H1 (cell line): ENCODE measurements around the gene KCNQ2. TPM values are rescaled to one million over a fixed set of nuclear protein-coding genes. Genes with fewer than 3 reads are reported as not detected.

Experiments
- CTCF ChIA-PET: fragments of 300-600 bp; sonication (Branson Sonifier 250); formaldehyde crosslinking; loops from one replicate; lab custom pipeline; 2021; ENCODE audit not compliant: partially characterized antibody; lab: Charles Lee
- POLR2A ChIA-PET: fragments of 300-600 bp; sonication (Branson Sonifier 250); formaldehyde crosslinking; loops from one replicate; lab custom pipeline; 2021; ENCODE audit warnings: inconsistent platforms; ENCODE audit not compliant: partially characterized antibody; lab: Charles Lee
- DNase-seq, 2 experiments: peaks; one replicate each; pipeline versions ENCODE4 v3.0.0 to v3.0.0-alpha.2; 2010 to 2022; ENCODE audit warnings: low spot score in 2 of 2, low read depth in 1 of 2, mixed read lengths in 1 of 2
- FAIRE-seq: peaks from 2 replicates; lab custom pipeline; 2011; peaks lifted over from hg19 to GRCh38; lab: Jason Lieb, UNC
- H2AFZ ChIP-seq: 2 replicates; pipeline ENCODE4 v1.8.1; 2012; ENCODE audit warnings: low read length, inconsistent platforms
- H2AK5ac ChIP-seq: 2 replicates; pipeline ENCODE4 v1.6.1; 2013; ENCODE audit warnings: low read depth, low read length
- H2BK120ac ChIP-seq: replicated peaks from 2 replicates; pipeline ENCODE3; 2013; ENCODE audit warnings: low read depth, low read length, inconsistent platforms
- H2BK12ac ChIP-seq: 2 replicates; pipeline ENCODE4 v1.6.1; 2013; ENCODE audit warnings: low read depth, low read length
- H2BK15ac ChIP-seq: 2 replicates; pipeline ENCODE4 v1.6.1; 2013; ENCODE audit warnings: low read length
- H2BK20ac ChIP-seq: 2 replicates; pipeline ENCODE4 v1.6.1; 2013; ENCODE audit warnings: low read length
- H2BK5ac ChIP-seq: 2 replicates; pipeline ENCODE4 v1.6.1; 2013; ENCODE audit warnings: low read depth, low read length
- H3K14ac ChIP-seq: 2 replicates; pipeline ENCODE4 v1.6.1; 2013; ENCODE audit warnings: inconsistent platforms; ENCODE audit not compliant: insufficient read length
- H3K18ac ChIP-seq: 2 replicates; pipeline ENCODE4 v1.6.1; 2013; ENCODE audit warnings: low read length; ENCODE audit errors: extremely low read depth
- H3K23ac ChIP-seq: 2 replicates; pipeline ENCODE4 v1.6.1; 2013; ENCODE audit warnings: inconsistent platforms; ENCODE audit not compliant: insufficient read length
- H3K23me2 ChIP-seq: 2 replicates; pipeline ENCODE4 v1.6.1; 2013; ENCODE audit warnings: low read depth, low read length
- H3K27ac ChIP-seq: 2 replicates; pipeline ENCODE4 v1.6.1; 2011; ENCODE audit warnings: low read depth, low read length, inconsistent platforms
- H3K27me3 ChIP-seq, 4 experiments: replicated peaks in 1 of 4; 1 replicate in 1 of 4; 2 replicates in 3 of 4; pipeline versions ENCODE4 v1.6.1 to v1.8.1; 2011 to 2013; ENCODE audit warnings: low read length in 3 of 4, mild to moderate bottlenecking in 3 of 4, inconsistent platforms in 2 of 4, mixed read lengths in 2 of 4, moderate library complexity in 1 of 4; ENCODE audit not compliant: control insufficient read depth in 3 of 4, insufficient read depth in 3 of 4; ENCODE audit errors: extremely low read depth in 1 of 4
- H3K36me3 ChIP-seq, 4 experiments: 2 replicates each; pipeline versions ENCODE4 v1.6.1 to v1.8.1; 2011 to 2013; ENCODE audit warnings: mild to moderate bottlenecking in 4 of 4, low read length in 3 of 4, moderate library complexity in 2 of 4, control low read depth in 1 of 4, inconsistent platforms in 1 of 4; ENCODE audit not compliant: insufficient read depth in 4 of 4, control insufficient read depth in 2 of 4
- H3K4ac ChIP-seq: replicated peaks from 2 replicates; pipeline ENCODE3; 2013; ENCODE audit warnings: low read length, low read depth, mixed read lengths, inconsistent platforms; ENCODE audit not compliant: insufficient read length
- H3K4me1 ChIP-seq, 4 experiments: replicated peaks in 1 of 4; 1 replicate in 1 of 4; 2 replicates in 3 of 4; pipeline versions ENCODE4 v1.6.1 to v1.8.1; 2011 to 2013; ENCODE audit warnings: low read length in 3 of 4, inconsistent platforms in 2 of 4, mixed read lengths in 1 of 4; ENCODE audit not compliant: insufficient read depth in 4 of 4, control insufficient read depth in 3 of 4
- H3K4me2 ChIP-seq, 2 experiments: 2 replicates each; pipeline versions ENCODE4 v1.6.1 to v1.8.1; 2011 to 2013; ENCODE audit warnings: low read depth in 2 of 2, low read length in 2 of 2, control low read depth in 1 of 2, inconsistent platforms in 1 of 2, mild to moderate bottlenecking in 1 of 2; ENCODE audit not compliant: insufficient read depth in 1 of 2
- H3K4me3 ChIP-seq, 4 experiments: fragments of 200-600, 300-600 bp in 1 of 4; sonication (generic), shearing (Covaris generic), sonication (Bioruptor Twin) in 1 of 4; 2 replicates each; pipeline versions ENCODE4 v1.5.1 to v1.8.1; 2011 to 2016; ENCODE audit warnings: low read length in 4 of 4, low read depth in 3 of 4, control low read depth in 2 of 4, inconsistent platforms in 2 of 4, mild to moderate bottlenecking in 2 of 4, mixed read lengths in 1 of 4, moderate library complexity in 1 of 4; ENCODE audit not compliant: insufficient read depth in 2 of 4; ENCODE audit errors: extremely low read depth in 1 of 4
- H3K56ac ChIP-seq: replicated peaks from 2 replicates; pipeline ENCODE3; 2013; ENCODE audit warnings: low read depth, mild to moderate bottlenecking, mixed read lengths, low read length, inconsistent platforms; ENCODE audit not compliant: insufficient read length
- H3K79me1 ChIP-seq: 2 replicates; pipeline ENCODE4 v1.6.1; 2013; ENCODE audit warnings: low read depth, low read length, control low read depth
- H3K79me2 ChIP-seq, 2 experiments: 2 replicates each; pipeline versions ENCODE4 v1.6.1 to v1.8.1; 2012 to 2013; ENCODE audit warnings: low read length in 2 of 2, mild to moderate bottlenecking in 2 of 2, inconsistent platforms in 1 of 2; ENCODE audit not compliant: insufficient read depth in 2 of 2, control insufficient read depth in 1 of 2
- H3K9ac ChIP-seq, 4 experiments: replicated peaks in 1 of 4; 1 replicate in 1 of 4; 2 replicates in 3 of 4; pipeline versions ENCODE4 v1.6.1 to v1.8.1; 2011 to 2013; ENCODE audit warnings: low read depth in 3 of 4, low read length in 3 of 4, control low read depth in 2 of 4, mild to moderate bottlenecking in 2 of 4, moderate library complexity in 2 of 4, inconsistent platforms in 1 of 4; ENCODE audit errors: extremely low read depth in 1 of 4
- H3K9me3 ChIP-seq, 2 experiments: 2 replicates each; pipeline versions ENCODE4 v1.6.1 to v1.8.1; 2012 to 2013; ENCODE audit warnings: mild to moderate bottlenecking in 2 of 2, moderate library complexity in 2 of 2, control low read depth in 1 of 2, inconsistent platforms in 1 of 2, low read depth in 1 of 2, low read length in 1 of 2, mixed read lengths in 1 of 2; ENCODE audit not compliant: insufficient read depth in 2 of 2
- H4K20me1 ChIP-seq, 2 experiments: replicated peaks in 1 of 2; 2 replicates each; pipeline versions ENCODE3 to v1.8.1; 2011 to 2013; ENCODE audit warnings: inconsistent platforms in 2 of 2, low read length in 2 of 2, mild to moderate bottlenecking in 1 of 2; ENCODE audit not compliant: insufficient read depth in 2 of 2, control insufficient read depth in 1 of 2
- H4K5ac ChIP-seq: 2 replicates; pipeline ENCODE4 v1.6.1; 2013; ENCODE audit warnings: low read length, low read depth, mixed read lengths, inconsistent platforms; ENCODE audit not compliant: insufficient read length
- H4K8ac ChIP-seq: 2 replicates; pipeline ENCODE4 v1.8.0; 2013; ENCODE audit warnings: mild to moderate bottlenecking, moderate library complexity, low read length, inconsistent platforms; ENCODE audit not compliant: insufficient read depth; ENCODE audit errors: extremely low read depth
- H4K91ac ChIP-seq: replicated peaks from 2 replicates; pipeline ENCODE3; 2013; ENCODE audit warnings: low read length, mixed read lengths, inconsistent platforms; ENCODE audit not compliant: insufficient read length
- JUN ChIP-seq: IDR thresholded peaks from 2 replicates; pipeline ENCODE4 v1.6.1; 2011; ENCODE audit warnings: low read depth, mild to moderate bottlenecking, improper control_type of control experiment, low read length
- JUND ChIP-seq: IDR thresholded peaks from 2 replicates; pipeline ENCODE4 v1.6.1; 2011; ENCODE audit warnings: mild to moderate bottlenecking, improper control_type of control experiment, low read length
- POLR2A ChIP-seq, 2 experiments: IDR thresholded peaks; 1 replicate in 1 of 2; 2 replicates in 1 of 2; pipeline ENCODE4 v1.6.1; 2011; ENCODE audit warnings: low read depth in 2 of 2, low read length in 2 of 2, mild to moderate bottlenecking in 2 of 2; ENCODE audit errors: control extremely low read depth in 1 of 2
- RBBP5 ChIP-seq: IDR thresholded peaks from 2 replicates; pipeline ENCODE4 v1.7.1; 2012; ENCODE audit warnings: low read depth, mild to moderate bottlenecking, inconsistent platforms, low read length, moderate library complexity, borderline replicate concordance
- SIN3A ChIP-seq, 2 experiments: IDR thresholded peaks in 1 of 2; conservative IDR thresholded peaks in 1 of 2; 2 replicates each; pipeline ENCODE4 v1.6.1; 2011 to 2012; ENCODE audit warnings: low read length in 2 of 2, improper control_type of control experiment in 1 of 2, low read depth in 1 of 2, mild to moderate bottlenecking in 1 of 2
- TAF1 ChIP-seq: IDR thresholded peaks from 2 replicates; pipeline ENCODE4 v1.6.1; 2011; ENCODE audit warnings: mild to moderate bottlenecking, low read depth, low read length
- WGBS, 2 experiments: shearing (Covaris generic) in 1 of 2; methylation state at CpG; one replicate each; pipeline versions ENCODE4 v1.1.6 to v1.1.7; 2013 to 2015; ENCODE audit warnings: low lambda C conversion rate in 2 of 2, mixed read lengths in 2 of 2, inconsistent platforms in 1 of 2, low coverage in 1 of 2, missing lambda C conversion rate in 1 of 2; ENCODE audit not compliant: insufficient replicate concordance in 2 of 2, insufficient coverage in 1 of 2, insufficient read length in 1 of 2; ENCODE audit errors: extremely low coverage in 1 of 2, missing lambda C conversion rate in 1 of 2; 5-methylcytosine and 5-hydroxymethylcytosine counted together
- polyA plus RNA-seq, 7 experiments: library from polyadenylated mRNA; depleted of rRNA in 3 of 7; stranded (reverse) in 5 of 7; unstranded in 2 of 7; fragments of >200 nt in 5 of 7; fragments of 200-250 nt in 2 of 7; gene quantifications; 1 replicate in 5 of 7; 2 replicates in 1 of 7; 4 replicates in 1 of 7; pipeline versions ENCODE4 v1.2.1 to v1.2.3, GENCODE V29; 2011 to 2013; ENCODE audit warnings: missing spikeins in 2 of 7, mixed read lengths in 2 of 7
- total RNA-seq: library from RNA; stranded (reverse); fragmentation: NEBNext Ultra II Directional; extraction: Animal tissue kit (Norgen Biotek cat#: 25700); gene quantifications from 2 replicates; pipeline ENCODE4 v1.2.1, GENCODE V29; 2021
- TF ChIP-seq, protein P1 (sequence below): IDR thresholded peaks from 2 replicates; pipeline ENCODE4 v1.6.1; 2011; ENCODE audit warnings: low read depth, mild to moderate bottlenecking, low read length; ENCODE audit not compliant: insufficient read depth

KCNQ2 gene
- total and polyA plus RNA-seq, 2 of the 8 experiments (the other 6 are each of a cell fraction or from before 2014, with no cell fraction given) = 82.6 to 243 TPM

DNA sequence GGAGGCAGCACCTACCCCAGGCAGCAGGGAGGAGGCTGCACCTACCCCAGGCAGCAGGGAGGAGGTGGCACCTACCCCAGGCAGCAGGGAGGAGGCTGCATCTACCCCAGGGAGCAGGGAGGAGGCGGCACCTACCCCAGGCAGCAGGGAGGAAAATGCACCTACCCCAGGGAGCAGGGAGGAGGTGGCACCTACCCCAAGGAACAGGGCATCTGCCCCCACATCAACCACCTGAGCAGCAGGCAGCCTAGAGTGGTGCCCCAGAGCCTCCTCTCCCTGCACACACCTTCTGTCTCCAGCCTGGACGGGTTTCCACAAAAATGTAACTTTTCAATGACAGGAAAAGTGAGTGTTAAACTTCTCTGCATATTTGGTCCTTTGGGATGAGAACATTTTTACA is 10.2 kb downstream of the KCNQ2 start:
- peaks cover 48% of the 10 kb centered on the region for H3K79me1 ChIP-seq
- H4K91ac ChIP-seq = no peak overlapping the region
- H3K56ac ChIP-seq = no peak overlapping the region
- no peak overlapping the region for H3K18ac ChIP-seq
- DNase-seq = no peak
- H2BK120ac ChIP-seq = no peak overlapping the region
- H2AFZ ChIP-seq = no peak overlapping the region
- no peak overlapping the region for H3K14ac ChIP-seq
- no peak overlapping the region; the same call in 1 of the 2 replicates for H2BK5ac ChIP-seq
- no peak overlapping the region for H3K4ac ChIP-seq
- peaks cover 0 to 4% (median 3%) of the 10 kb centered on the region in 4 experiments; a peak in 5 of 7 replicates for H3K4me1 ChIP-seq
- FAIRE-seq = no peak
- H4K5ac ChIP-seq = no peak overlapping the region
- WGBS, 2 experiments = 86% methylated on average over 2 of the region's 2 CpGs; no CpG with 5 or more reads in 1 of the 2 experiments
- no peak overlapping the region for H3K4me2 ChIP-seq
- H2BK15ac ChIP-seq = no peak overlapping the region
- H3K79me2 ChIP-seq = peaks cover 5 to 72% of the 10 kb centered on the region in 2 experiments; a peak in 3 of 4 replicates
- peaks cover 31 to 48% of the 10 kb centered on the region in 2 experiments for H4K20me1 ChIP-seq
- no peak overlapping the region; the same call in 1 of the 2 replicates for H2AK5ac ChIP-seq
- no peaks in the 10 kb centered on the region for H3K27me3 ChIP-seq
- ChIA-PET POLR2A (no interaction called here), CTCF (no interaction called here)
- H3K36me3 ChIP-seq = peaks cover 0 to 5% (median 0%) of the 10 kb centered on the region in 4 experiments; a peak in 1 of 8 replicates
- H3K9ac ChIP-seq = no peak overlapping the region
- H3K9me3 ChIP-seq = no peaks in the 10 kb centered on the region
- no peaks in the 10 kb centered on the region for H3K23me2 ChIP-seq
- H4K8ac ChIP-seq = no peak overlapping the region
- H2BK12ac ChIP-seq = no peak overlapping the region
- H3K27ac ChIP-seq = no peak overlapping the region
- no peak overlapping the region for H3K4me3 ChIP-seq
- no peak overlapping the region for H3K23ac ChIP-seq
- H2BK20ac ChIP-seq = no peak overlapping the region
- TF ChIP-seq SIN3A (conservative IDR thresholded peaks at IDR 0.05 in 1 of 2, IDR thresholded peaks at IDR 0.05 in 1 of 2; ENCODE audit: low read depth in 1 of 2, low read length in 2 of 2) (no peak), JUND (no peak), TAF1 (no peak), RBBP5 (no peak), POLR2A (IDR thresholded peaks at IDR 0.05; ENCODE audit: control extremely low read depth in 1 of 2, low read depth in 2 of 2, low read length in 2 of 2) (no peak), JUN (no peak)
- TF ChIP-seq, protein P1, sequence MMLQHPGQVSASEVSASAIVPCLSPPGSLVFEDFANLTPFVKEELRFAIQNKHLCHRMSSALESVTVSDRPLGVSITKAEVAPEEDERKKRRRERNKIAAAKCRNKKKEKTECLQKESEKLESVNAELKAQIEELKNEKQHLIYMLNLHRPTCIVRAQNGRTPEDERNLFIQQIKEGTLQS = no peak
